8988T (cell line): ENCODE measurements around the gene P2RX3.
"Not testable (repeated sequence)": the region's sequence is repeated elsewhere in the genome, so short reads cannot be mapped to it uniquely, and the experiment has no call there.

Source experiments
- DNase-seq: peaks from one replicate; pipeline ENCODE4 v3.0.0; 2011

Gene P2RX3

GRCh38 chr11:57327721-57328120, 10.4 kb upstream of the P2RX3 start:
- DNase-seq: no peak

GRCh38 chr11:57330029-57330428, 8.1 kb upstream of the P2RX3 start:
- DNase-seq: no peak

- no peak for DNase-seq
These were observed 6.4 kb upstream of the P2RX3 start for GRCh38 chr11:57331720-57332119.

GRCh38 chr11:57332694-57333440, 5.3 kb upstream of the P2RX3 start:
- DNase-seq: no peak

- no peak for DNase-seq
These were observed 3.2 kb upstream of the P2RX3 start for GRCh38 chr11:57335023-57335342.

GRCh38 chr11:57335343-57336110, 2.6 kb upstream of the P2RX3 start, which contains the start of gene SSRP1:
SSRP1 (minus strand) TSS chr11:57335892; CDS start chr11:57335121, 771 bp downstream.
- DNase-seq: peak; percentile 86

- DNase-seq: no peak
These were observed 2.0 kb upstream of the P2RX3 start for GRCh38 chr11:57336111-57336666.

- DNase-seq: not testable (repeated sequence)
These were observed 1.3 kb upstream of the P2RX3 start for GRCh38 chr11:57336856-57337255.

GRCh38 chr11:57339328-57339727, 1.2 kb downstream of the P2RX3 start:
- DNase-seq: no peak

- no peak for DNase-seq
These were observed 2.0 kb downstream of the P2RX3 start for GRCh38 chr11:57340039-57340615.

- no peak for DNase-seq
These were observed 3.2 kb downstream of the P2RX3 start for GRCh38 chr11:57341250-57341808.

- DNase-seq: no peak
These were observed 4.5 kb downstream of the P2RX3 start for GRCh38 chr11:57342702-57343101.

GRCh38 chr11:57343825-57344224, 5.7 kb downstream of the P2RX3 start:
- no peak for DNase-seq

- no peak for DNase-seq
These were observed 6.7 kb downstream of the P2RX3 start for GRCh38 chr11:57344826-57345225.

- peak; percentile 84 for DNase-seq
These were observed 7.5 kb downstream of the P2RX3 start for GRCh38 chr11:57345555-57346211.

GRCh38 chr11:57347336-57347735, 9.2 kb downstream of the P2RX3 start:
- no peak for DNase-seq

- no peak for DNase-seq
These were observed 9.9 kb downstream of the P2RX3 start for GRCh38 chr11:57348052-57348451.

- no peak for DNase-seq
These were observed 10.6 kb downstream of the P2RX3 start for GRCh38 chr11:57348636-57349313.

- DNase-seq: peak; percentile 83
These were observed 11.5 kb downstream of the P2RX3 start for GRCh38 chr11:57349491-57350274.

- DNase-seq: no peak
These were observed 14.9 kb downstream of the P2RX3 start for GRCh38 chr11:57353036-57353435.

GRCh38 chr11:57353446-57353845, 15.3 kb downstream of the P2RX3 start:
- no peak for DNase-seq
